Middle frontal gyrus (tissue), 1 donor: ENCODE results near the gene CDH13.

ENCODE experiments used
- DNase-seq: peaks from one replicate; pipeline ENCODE4 v3.0.0-alpha.2; 2015; ENCODE audit warnings: low spot score; ENCODE audit errors: extremely low spot score

The CDH13 gene

DNA sequence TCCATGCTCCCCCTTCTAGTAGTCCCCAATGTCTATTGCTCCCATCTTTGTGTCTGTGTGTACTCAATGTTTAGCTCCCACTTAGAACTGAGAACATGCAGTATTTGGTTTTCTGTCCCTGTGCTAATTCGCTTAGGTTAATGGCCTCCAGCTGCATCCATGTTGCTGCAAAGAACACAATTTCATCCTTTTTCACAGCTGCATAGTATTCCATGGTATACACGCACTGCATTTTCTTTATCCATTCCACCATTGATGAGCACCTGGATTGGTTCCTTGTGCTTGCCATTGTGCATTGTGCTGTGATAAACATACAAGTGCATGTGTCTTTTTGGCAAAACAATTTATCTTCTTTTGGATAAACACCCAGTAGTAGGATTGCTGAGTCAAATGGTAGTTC, 1104.0 kb downstream of the CDH13 start:
- no peak for DNase-seq

DNA sequence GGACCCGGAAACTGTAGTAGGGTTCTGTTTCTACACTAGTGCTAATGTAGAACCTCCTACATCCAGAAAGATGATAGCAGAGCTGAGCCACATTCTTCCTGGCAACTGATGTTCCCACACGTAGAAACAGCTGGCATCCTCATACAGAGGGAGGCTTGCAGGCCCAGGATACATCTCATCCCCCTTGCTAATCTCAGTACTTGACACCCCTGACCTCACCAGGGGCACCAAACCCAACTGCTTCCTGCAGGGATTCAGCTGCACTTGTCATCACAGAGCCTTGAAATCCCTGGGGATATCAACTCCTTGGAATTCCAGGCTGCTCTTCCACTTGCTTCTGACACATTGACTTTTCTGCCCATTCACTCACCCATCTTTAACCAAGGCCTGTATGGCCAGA, 1105.8 kb downstream of the CDH13 start:
- no peak for DNase-seq

DNA sequence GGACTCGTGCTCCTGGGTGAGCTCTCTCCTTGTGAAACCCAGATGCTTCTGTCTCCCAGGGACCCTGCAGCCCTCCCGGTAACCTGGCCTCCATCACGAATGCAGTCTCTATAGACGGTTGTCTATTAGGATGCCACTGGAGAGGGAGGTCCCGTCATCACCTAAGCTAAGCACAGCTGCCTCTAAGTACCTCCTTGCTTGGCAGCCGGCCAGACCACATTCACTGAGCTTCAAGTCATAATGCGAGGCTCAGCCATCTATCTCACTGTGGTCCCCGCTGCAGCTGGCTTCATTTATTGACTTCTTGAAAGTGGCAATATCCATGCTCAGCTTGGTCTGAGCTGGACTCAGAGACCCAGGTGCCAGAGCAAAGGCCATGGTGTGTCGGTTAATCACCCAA, 1106.5 kb downstream of the CDH13 start:
- no peak for DNase-seq

DNA sequence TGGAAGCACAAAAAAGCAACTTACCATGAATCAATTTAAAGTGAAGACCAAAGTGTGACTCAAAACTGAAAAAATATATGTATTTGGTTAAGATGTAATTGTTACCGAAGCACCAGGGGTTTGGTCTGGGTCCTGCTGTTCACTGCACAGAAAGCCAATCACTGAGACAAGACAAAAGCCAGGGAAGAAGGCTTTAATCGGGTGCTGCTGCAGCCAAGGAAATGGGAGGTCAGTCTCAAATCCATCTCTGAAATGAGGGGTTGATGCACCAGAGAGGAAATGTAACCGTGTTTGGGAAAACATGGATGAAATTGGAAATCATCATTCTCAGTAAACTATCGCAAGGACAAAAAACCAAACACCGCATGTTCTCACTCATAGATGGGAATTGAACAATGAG, 1107.4 kb downstream of the CDH13 start:
- DNase-seq, result no peak

DNA sequence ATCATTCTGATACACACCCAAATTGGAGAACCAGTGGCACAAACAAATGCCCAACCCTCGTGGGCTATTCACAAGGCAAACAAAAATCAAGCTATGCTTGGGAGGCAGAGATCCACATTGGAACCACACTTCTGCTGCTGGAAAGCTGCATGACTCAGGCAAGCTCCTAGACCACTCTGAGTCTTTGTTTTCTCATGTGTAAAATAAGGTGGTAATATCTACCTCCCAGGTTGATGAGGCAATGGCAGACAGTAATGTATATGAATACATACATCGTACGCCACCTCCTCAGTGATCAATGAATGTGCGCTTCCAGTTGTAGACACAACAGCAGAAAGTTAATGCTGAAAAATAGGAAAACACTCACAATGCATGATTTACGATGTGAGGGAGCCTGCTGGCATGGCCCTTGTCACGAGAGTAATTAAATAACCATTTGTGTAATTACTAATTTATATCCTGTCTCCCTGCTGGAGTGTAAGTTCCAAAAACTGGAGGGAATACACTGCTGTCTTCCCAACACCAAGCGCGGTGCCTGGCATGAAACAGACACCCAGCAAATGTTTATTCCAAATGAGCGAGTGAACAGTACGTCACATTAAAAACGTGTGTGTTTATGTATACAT, 1111.1 kb downstream of the CDH13 start:
- no peak for DNase-seq

DNA sequence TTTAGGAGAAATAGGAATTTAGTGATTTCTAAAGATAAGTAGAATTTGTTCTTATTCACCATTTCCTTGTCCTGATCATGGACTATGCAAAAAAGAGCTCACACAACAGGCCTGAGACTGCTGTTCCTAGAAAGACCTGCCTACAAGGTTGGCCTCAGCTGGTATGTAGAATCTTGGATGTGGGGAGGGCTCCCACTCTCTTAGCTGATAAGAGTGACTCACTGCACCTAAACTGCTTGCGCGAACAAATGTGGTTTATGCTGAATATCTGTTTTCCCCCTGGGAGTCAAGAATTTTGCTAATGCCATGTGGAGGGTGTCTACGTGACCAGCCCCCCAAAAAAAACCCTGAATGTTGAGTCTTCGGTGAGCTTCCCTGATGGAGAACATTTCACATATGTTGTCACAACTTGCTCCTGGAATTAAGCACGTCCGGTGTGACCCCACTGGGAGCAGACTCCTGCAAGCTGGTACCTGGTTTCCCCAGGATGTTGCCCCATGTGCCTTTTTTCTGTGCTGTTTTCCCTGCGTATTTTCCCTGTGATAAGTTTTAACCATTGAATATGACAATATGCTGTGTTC, 1112.2 kb downstream of the CDH13 start:
- no peak for DNase-seq

DNA sequence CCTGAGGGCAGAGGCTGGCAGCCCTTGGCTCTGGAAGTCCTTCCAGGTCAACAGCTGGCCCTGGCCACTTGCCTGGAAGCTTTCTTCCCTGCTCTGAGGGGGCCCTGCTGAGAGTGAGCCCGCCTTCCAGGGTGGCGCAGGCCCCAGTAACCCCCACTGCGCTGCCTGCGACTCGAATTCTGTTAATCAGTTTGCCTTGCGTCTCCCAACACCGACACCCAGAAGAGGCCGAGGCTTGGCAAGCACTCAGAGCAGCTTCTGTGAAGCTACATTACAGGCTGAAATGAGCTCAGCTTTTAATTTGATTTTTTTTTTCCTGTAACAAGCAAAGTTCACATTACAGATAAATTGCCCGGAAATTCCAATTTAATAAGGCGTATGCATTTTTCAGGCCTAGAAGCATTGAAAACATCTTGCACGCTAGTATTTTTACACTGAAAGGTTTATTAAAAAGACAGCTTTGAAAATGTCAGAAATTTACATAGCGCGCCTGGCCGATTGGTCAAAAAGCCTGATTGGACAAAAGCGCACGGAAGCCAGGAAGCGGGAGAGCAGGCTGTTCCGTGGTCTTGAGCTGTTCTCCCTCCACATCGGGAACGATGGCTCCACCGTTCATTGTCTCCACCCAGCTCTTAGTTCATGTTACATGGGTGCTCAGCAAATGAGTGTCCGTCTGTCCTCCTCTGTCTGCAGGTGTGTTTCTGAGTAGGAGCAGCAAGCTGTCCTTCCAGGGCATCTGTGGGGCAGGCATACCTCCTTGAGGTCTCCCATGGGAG, 1115.5 kb downstream of the CDH13 start:
- no peak for DNase-seq

DNA sequence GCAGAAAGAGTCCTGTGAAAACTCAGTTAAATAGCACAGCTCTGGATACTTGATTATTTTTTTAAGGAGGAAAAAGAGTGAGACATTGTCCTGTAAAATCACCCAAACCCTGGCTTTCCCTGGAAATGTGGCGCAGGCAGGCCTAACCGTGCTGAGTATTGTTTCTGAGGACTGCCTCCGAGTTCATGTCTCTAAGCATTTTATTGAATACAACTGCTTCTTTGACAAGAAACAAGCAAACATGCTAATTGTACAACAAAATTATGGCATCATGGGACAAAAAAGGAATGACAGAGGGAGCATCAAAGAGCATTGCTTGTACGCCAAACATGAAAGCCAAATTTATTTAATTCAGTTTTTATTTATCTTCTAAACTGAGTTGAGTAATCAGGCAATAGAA, 1116.5 kb downstream of the CDH13 start:
- no peak for DNase-seq

DNA sequence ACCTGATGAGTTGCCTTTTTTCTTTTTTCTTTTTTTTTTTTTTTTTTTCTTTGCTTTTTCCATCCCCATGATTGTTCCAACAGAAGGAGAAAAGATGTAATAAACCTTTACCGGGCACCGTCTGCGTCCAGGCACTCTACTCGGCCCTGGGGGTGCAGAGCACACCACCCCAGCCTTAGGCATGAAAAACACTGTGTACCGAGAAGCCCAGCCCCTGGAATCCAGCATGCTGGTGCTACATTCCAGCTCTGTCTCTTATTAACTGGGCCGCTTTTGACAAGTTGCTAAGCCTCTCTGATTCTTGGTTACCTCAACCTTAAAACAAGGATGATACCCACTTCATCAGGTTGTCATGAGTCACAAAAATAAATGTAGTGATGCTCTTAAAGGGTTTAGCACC, 1117.0 kb downstream of the CDH13 start:
- no peak for DNase-seq

DNA sequence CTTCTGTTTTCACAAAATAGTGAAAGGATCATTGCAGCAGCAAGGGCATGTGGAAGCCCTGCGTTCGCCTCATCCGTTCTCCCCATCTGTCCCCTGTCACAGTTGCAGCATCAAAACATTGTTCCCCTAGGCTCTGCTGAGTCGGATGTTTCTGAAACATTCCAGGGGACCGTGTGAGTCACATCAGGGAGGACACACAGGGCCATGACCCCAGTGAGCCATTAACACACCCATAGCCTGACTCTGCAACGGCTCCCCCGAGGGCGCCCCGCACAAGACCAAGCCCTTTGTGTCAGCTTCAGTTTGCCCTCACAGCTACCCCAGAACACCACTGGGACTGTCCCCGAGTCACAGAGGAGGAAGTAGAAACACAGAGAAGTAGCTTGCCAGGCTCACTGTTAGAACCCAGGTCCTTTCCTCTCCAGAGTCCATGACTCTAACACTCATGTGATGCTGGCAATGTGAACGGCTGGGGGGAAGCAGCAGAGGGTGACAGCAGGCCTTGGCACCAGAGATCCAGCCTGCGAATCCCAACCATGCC, 1117.7 kb downstream of the CDH13 start:
- no peak for DNase-seq

DNA sequence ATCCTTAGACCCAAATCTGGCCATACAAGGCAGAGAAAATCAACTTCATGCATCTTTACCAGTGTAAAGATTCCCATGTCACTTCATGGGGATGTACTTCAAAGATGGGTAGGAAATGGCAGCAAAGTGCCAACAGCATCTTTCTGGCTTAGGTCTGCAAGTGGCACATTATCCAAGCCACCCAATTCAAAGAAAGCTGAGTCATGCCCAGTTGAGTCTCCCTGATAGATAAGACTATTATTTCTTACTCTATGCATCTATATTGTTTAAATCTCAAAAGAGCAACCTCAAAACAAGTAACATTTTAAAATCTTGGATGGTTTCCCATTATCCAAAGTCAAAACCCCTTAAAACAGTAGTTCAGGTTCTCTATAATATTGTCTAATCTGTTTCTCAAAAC, 1119.8 kb downstream of the CDH13 start:
- no peak for DNase-seq

DNA sequence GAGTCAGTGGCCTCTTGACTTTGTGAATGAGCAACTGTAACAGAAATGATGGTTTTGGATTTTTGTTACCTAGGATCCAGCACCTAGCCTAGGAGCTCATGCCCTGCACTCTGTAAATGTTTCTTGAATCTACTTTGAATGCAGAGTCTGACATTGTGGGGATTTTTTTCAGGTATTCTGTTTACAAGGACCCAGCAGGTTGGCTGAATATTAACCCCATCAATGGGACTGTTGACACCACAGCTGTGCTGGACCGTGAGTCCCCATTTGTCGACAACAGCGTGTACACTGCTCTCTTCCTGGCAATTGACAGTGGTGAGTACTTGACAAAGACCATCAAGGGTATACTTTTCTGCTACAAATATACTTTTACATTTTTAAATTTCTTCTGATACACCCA, 1121.2 kb downstream of the CDH13 start:
- DNase-seq, result no peak

DNA sequence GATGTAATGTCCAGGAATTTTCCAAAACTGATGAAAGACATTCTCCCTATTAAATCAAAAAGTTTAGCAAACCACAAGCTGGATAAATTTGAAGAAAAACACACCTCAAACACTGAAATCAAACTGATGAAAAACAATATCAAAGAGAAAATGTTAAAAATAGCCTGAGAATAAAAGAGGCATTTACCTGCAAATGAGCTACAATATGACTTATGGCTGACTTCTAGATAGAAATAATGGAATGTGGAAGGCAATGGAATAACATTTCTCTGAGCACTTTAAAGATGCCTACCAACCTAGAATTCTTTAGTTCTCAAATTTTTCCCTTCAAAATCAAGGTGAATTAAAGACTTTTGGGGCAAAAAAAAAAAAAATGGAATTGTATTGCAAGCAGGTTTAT, 1128.6 kb downstream of the CDH13 start:
- no peak for DNase-seq

DNA sequence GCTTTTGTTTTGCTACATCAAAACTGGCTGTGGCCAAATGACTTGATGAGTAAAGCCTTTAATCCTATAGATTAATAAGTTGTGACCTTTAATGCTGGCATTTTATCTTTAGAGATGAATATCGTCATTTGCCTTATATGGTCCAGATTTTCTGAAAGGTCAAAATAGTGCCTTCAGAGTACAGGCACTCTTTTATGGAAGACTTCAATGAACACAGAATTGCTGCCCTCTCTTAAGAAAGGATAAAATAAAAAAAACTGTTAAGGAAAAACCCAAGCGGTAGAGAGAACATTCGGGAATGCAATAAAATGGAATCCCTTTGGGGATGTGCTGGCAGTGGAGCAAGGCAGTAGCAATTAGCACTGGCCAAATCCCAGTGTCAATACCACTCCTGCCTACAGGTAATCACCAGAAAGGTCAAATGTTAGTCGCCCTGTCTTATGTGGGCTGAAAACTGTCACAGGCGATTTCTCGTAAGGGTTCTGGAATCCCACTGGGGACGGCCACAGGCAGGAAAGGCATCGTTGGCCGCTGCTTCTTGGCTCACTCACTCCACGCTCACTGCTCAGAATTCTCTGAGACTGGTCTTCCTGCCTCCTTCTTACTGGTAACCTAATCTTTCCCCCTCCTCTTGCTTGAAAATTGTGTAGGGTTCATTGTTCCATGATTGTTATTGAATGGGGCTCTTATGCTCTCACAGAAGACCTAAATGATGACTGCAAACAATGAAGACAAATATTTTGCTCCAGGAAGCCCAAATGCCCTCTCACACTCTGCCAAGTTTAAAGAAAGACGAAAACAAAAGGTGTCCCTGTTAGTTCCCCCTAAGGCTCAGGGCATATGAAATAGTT, 1135.6 kb downstream of the CDH13 start:
- DNase-seq, result no peak

DNA sequence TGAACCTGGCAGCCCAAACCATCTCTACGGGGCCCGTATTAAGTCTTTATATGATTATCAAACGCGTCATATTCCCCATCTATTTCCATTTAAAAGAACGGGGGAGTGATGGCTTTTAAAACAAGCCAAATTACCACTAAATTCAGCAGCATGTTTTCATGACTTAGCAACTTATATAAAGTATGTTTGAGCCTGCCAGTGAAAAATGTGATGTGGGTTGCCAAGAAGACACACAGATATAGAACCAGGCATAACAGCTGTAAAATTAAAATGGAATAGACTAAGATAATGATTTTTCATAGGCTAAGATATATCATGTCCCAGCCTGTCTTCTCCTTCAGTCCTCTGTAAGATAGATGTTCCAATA, 1136.2 kb downstream of the CDH13 start:
- DNase-seq, result no peak

DNA sequence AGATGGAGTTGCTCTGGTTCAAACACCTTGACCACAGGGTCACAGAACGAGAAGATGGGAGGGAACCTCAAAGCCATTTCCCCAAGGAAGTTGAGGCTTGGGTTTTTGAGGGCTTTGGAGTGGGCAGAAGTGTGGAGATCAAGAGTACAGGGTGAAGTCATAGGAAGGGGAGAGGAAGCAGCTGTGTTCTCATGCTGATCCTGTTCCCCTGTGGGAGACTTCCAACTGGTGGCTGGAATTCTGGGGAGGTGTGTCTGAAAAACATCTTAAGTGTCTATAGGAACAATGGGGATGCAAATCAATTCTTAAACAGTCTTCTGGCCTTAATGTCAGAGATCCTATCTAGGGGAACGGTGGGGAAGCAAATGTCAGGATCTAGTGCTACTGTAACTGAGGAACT, 1142.2 kb downstream of the CDH13 start:
- no peak for DNase-seq

DNA sequence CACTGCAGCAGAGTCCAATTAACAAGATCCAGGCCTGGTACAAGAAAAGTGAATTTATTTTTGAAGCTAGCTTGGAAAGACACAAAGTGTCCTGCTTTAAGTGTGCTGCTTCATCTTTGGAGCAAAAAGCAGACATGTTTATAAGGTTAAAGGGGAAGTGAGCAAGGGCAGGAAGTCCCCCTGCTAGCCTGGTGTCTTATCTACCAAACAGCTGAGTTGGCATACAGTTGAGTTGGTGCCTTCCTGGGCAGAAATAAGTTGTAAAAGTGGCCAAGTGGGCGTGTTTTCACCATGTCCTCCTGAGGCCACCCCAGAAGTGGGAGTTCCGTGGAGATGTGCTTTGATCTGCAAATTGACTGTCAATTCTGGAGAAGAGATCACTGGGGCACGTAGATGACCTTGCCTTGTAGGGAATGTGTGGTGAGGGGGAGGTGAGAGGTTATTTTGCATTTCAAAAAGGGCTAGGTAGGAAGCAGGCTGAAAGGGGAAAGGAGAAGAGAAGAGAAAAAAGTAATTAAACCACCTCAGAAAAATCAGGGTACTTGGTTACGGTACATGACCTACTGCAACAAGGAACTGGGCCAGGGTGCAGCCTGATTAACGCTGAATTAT, 1142.7 kb downstream of the CDH13 start:
- DNase-seq, result no peak

DNA sequence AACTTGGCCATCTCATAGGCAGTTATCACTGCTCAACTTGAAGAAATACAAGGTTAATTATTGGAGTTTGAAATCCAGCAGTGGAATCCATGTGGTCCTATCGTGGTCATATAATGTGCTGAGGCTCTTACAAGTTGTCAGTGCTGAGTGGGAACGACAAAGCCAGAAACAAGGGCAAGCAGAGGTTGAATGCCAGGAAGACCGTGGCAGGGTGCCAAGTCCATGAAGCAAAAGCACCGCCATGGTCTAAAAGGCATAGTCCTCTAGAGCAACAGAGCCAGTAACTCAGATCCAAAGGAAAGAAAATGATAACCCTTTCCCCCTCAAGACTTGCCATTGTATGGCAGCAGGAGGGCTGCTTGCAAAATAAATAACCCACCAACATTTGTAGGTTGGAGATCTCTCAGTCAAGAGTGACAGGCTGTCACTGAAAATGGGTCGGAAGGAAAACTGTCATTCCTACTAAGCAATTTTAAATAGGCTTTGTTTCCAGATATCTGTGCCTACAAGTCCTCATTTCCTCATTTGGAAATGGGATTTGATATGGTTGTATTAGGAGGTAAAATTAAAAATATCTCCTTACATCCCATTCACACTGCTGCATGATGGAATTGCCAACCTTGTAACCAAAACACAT, 1144.7 kb downstream of the CDH13 start:
- DNase-seq, result no peak

DNA sequence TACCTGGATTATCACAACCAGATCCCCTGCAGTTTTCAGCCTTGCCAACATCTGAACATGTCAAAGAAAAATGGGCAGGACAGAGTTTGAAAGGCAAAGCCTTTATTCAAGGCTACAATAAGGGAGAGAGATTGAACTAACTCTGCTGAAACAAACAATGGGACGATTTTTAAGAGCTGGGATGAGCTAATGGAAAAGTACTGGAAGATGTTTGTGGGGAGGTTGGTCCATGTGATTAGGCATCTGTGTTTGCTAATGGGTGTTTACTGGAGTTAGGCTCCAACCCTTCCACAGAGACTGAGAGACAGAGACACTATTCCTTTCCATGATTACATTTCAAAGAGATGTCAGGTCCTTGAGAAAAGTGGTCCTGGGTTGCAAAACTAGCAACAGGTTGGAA, 1146.0 kb downstream of the CDH13 start:
- DNase-seq, result peak; percentile 40

DNA sequence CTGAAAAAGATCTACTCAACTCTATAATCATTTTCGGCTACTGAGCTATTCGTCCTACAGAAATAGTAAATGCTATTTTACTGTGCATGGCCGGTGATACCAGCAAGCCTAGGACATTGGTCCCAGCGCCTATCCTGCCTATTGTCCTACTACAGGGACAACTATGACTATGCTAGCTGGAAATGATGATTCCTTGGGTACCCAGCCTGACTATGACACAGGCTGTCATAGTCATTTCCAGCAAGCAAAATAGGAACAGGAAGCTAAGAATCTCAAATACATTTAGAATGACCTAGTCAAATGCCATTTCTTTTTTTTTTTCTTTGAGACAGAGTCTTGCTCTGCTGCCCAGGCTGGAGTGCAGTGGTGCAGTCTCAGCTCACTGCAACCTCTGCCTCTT, 1147.3 kb downstream of the CDH13 start:
- no peak for DNase-seq

DNA sequence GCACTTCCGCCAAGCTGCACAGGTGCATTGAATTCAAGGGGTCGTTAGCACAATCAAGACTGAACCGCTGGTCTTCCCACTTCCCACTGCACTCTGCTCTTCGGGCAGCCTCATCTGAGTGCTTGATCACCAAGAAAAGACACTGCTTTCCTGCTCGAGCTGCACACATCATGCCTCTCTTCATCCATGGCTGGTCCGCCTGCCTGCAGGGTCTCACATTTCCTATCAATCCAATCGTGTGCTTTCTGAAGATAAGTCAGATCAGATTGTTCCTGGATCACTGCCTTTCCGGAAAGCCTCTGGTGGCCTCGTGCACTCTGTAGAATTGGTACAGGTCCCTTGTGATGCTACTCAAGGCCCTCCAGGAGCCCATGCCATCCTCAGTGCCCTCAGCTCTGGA, 1150.2 kb downstream of the CDH13 start:
- no peak for DNase-seq
